NK-92 (cell line): ENCODE measurements around the gene MBLAC1.

Experiments used
- DNase-seq: peaks from one replicate; lab custom pipeline; 2025; ENCODE audit not compliant: unreplicated experiment; lab: John Stamatoyannopoulos, UW

MBLAC1 gene

GRCh38 chr7:100095704-100096103 lies 31.1 kb upstream of the MBLAC1 start:
- DNase-seq, result no peak

GRCh38 chr7:100098913-100099312 lies 27.9 kb upstream of the MBLAC1 start:
- no peak for DNase-seq

GRCh38 chr7:100099452-100099851 lies 27.3 kb upstream of the MBLAC1 start:
- DNase-seq, result no peak

- no peak for DNase-seq
Observed at GRCh38 chr7:100100420-100101015, 26.2 kb upstream of the MBLAC1 start.

GRCh38 chr7:100101016-100101862 lies 25.5 kb upstream of the MBLAC1 start, which contains the start of the genes AP4M1 and MCM7:
Gene AP4M1, plus strand, starts transcription at chr7:100101643. Its CDS starts 72 bp downstream, at chr7:100101715.
Gene MCM7, minus strand, starts transcription at chr7:100101397. Its CDS starts 103 bp downstream, at chr7:100101294.
- DNase-seq, result peak; percentile 80

GRCh38 chr7:100102950-100103840 lies 23.6 kb upstream of the MBLAC1 start:
- DNase-seq, result no peak

GRCh38 chr7:100105534-100105933 lies 21.2 kb upstream of the MBLAC1 start:
- DNase-seq, result no peak

GRCh38 chr7:100106633-100107032 lies 20.1 kb upstream of the MBLAC1 start:
- no peak for DNase-seq

GRCh38 chr7:100107125-100107737 lies 19.5 kb upstream of the MBLAC1 start:
- DNase-seq, result no peak

GRCh38 chr7:100107890-100108289 lies 18.9 kb upstream of the MBLAC1 start:
- DNase-seq, result no peak

- DNase-seq, result no peak
Observed at GRCh38 chr7:100109521-100110163, 17.1 kb upstream of the MBLAC1 start.

GRCh38 chr7:100111156-100111555 lies 15.6 kb upstream of the MBLAC1 start:
- DNase-seq, result no peak

- DNase-seq, result no peak
Observed at GRCh38 chr7:100111914-100112313, 14.9 kb upstream of the MBLAC1 start.

GRCh38 chr7:100115026-100115425 lies 11.7 kb upstream of the MBLAC1 start:
- no peak for DNase-seq

- no peak for DNase-seq
Observed at GRCh38 chr7:100118388-100119071, 8.2 kb upstream of the MBLAC1 start.

- DNase-seq, result peak; percentile 66
Observed at GRCh38 chr7:100119072-100119969, 7.4 kb upstream of the MBLAC1 start, which contains the start of the genes CNPY4 and TAF6. Gene CNPY4, plus strand, starts transcription at chr7:100119634. Its CDS starts 111 bp downstream, at chr7:100119745. Gene TAF6, minus strand, starts transcription at chr7:100119358. Its CDS starts 5,149 bp downstream, at chr7:100114209.

GRCh38 chr7:100119970-100120732 lies 6.6 kb upstream of the MBLAC1 start:
- no peak for DNase-seq

- DNase-seq, result no peak
Observed at GRCh38 chr7:100120733-100121036, 6.1 kb upstream of the MBLAC1 start.
